Measurements from ENCODE around the gene FMOD.

The FMOD gene

DNA sequence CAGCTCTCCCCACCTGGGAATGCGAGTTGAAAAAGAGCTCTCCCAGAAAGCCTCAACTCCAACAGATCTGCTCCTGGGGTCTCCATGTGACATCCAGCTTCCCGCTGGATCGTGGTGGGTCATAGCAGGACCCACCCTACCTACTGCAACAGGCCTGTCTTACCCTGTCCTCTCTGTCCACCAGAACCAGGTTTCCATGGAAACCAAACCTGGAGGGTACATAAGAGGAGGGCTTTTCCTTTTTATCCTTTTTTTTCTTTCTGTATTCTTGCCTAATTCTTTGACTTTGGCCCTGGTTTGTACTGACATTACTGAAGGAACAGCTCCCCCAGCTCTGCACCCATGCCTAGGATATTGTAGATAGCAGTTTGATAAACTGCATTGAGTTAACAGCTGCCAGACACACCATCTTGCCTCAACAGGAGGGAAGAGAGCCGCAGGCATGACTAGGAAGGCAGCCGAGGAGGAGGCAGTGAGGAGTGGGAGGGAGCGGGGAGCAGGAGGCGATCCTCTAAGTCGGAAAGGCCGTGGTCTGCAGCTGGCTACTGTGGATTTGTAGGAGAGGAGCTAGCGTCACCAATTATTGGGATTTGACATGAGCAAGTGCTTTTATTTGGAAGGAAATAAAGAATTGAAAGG is 9.7 kb upstream of the FMOD start:
- DNase-seq = no peak

GRCh38 chr1:203359010-203359571 is 8.2 kb upstream of the FMOD start:
- no peak for DNase-seq

- no peak for DNase-seq
Observed at GRCh38 chr1:203354246-203354645, 3.3 kb upstream of the FMOD start.

DNA sequence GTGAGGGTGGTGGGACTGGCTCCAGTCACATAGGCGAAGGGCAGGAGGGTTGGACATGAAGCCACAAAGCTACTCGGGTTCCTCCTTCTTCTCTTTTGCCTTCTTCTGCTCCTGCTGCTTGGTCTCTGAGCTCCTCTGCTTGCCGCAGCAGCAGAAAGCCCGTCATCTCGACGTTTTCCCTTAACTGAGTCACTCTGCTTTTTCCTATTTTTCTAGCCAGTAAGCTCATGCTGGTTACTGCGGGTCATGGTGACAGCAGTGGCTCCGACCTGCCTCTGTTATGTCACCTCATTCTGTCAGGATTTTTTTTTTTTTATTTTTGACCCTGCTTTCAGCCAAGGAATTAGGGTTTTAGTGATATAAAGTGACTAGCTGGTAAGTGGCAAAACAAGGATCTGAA is 2.6 kb upstream of the FMOD start:
- DNase-seq = no peak

- DNase-seq = no peak
Observed at GRCh38 chr1:203349773-203350524, 973 bp downstream of the FMOD start.

GRCh38 chr1:203349166-203349565 is 1.8 kb downstream of the FMOD start:
- no peak for DNase-seq

DNA sequence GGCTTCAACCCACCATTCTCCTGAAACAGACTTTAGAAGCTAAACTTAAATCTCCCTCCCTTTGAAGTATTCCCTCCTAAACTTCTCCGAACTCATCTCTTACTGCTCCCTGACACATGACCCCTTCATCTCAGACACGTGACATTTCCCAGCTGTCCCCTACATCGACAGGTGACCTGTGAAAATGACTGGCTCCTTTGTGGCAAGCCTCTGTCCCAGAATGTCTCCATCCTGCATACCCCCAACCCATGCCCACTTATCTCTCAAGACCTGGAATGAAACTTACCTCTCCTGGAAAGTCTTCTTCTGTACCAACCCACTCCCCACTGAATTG is 4.2 kb downstream of the FMOD start:
- no peak for DNase-seq

- no peak for DNase-seq
Observed at GRCh38 chr1:203346060-203346768, 4.7 kb downstream of the FMOD start.

GRCh38 chr1:203343956-203344754 is 6.8 kb downstream of the FMOD start:
- DNase-seq = no peak

- no peak for DNase-seq
Observed at GRCh38 chr1:203342192-203342940, 8.6 kb downstream of the FMOD start.

DNA sequence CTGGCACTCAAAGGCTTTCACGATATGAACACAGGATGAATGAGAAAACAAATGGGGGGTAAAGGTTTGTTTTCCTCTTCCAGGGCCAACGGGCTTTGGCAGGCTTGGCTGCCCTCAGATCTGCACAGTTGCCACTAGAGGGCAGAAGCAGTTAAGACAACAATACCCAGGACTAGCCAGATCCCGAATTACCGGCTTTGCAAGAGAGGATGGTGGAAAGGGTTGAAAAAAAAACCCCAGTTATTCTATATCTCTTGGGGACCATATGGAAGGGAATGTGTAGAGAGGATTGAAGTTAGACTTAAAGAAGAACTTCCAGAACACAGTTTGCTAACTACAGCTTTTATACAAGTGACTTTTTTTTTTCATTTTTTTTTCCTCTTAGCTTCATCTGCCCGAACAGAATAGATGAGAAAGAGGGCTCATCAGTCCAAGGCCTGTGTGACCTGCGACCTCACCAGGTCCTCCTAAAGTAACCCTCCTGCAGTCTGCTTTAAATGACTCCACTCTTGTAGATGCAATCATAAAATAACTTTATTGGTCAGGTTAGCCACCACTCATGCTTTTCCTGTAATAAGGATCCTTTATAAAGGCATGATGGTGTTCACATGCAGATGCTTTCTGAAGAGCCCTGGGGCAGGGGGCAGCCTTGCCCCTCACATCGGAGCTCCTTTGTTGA is 10.7 kb downstream of the FMOD start:
- peak; percentile 72 for DNase-seq

GRCh38 chr1:203338335-203339036 is 12.4 kb downstream of the FMOD start:
- no peak for DNase-seq

- DNase-seq = no peak
Observed at GRCh38 chr1:203336097-203336496, 14.8 kb downstream of the FMOD start.

- DNase-seq = no peak
Observed at GRCh38 chr1:203335503-203335902, 15.4 kb downstream of the FMOD start.

DNA sequence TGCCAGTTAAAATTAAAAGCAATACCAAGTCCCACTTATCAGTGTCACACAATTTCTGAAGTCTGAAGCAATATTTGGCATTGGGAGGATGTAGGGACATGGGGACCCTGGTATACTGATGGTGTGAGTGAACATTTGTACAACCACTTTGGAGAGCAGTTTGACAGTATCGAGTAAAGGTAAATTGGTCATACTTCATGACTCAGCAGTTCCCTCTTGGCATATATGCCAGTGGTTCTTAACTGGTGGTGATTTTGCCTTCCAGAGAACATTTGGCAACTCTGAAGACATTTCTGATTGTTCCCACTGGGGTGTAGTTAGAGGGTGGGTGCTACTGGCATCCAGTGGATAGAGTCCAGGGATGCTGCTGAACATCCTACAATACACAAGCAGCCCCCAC is 19.7 kb downstream of the FMOD start:
- no peak for DNase-seq

DNA sequence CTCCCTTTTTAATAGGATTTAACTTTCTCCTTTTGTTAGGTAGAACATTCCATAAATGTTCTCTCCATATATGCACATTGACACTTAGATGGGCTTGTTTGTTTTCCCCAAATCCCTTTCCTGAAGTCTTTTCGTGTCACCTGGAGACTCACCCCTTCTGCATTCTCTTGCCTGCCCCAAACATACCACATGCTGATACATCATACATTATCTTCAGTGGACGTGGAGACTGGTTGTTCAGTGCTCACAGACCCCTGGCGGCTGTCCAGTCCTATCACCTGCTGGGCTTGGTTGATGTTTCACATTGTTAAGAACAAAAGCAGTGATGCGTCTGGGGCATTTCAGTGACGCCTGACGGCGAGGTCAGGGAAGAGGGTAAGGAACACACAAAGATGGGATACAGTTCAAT is 22.2 kb downstream of the FMOD start:
- no peak for DNase-seq

GRCh38 chr1:203327684-203328457 is 23.1 kb downstream of the FMOD start:
- no peak for DNase-seq

- DNase-seq = peak; percentile 95
Observed at GRCh38 chr1:203326830-203327683, 23.9 kb downstream of the FMOD start.
